ENCODE measurements around the gene TCEAL3.
"Not testable (repeated sequence)": the region's sequence is repeated elsewhere in the genome, so short reads cannot be mapped to it uniquely, and the experiment has no call there.

The TCEAL3 gene

GRCh38 chrX:103658681-103659433 is 51.1 kb downstream of the TCEAL3 start:
- H3K27me3 ChIP-seq (ENCODE audit: insufficient read depth, low read depth): no peaks in the 10 kb centered on the region
- H3K36me3 ChIP-seq (ENCODE audit: insufficient read depth): no peaks in the 10 kb centered on the region
- no peak overlapping the region for H3K9ac ChIP-seq
- no peak overlapping the region for H3K4me3 ChIP-seq (IDR thresholded peaks at IDR 0.05; ENCODE audit: insufficient read depth, low read depth, low read length)
- no peak overlapping the region for H2AFZ ChIP-seq (ENCODE audit: low read depth)
- TF ChIP-seq CTCF (conservative IDR thresholded peaks at IDR 0.05; ENCODE audit: low read depth, low read length): no peak
- H4K20me1 ChIP-seq (ENCODE audit: insufficient read depth): no peaks in the 10 kb centered on the region
- H3K27ac ChIP-seq: no peak overlapping the region
- H3K4me2 ChIP-seq: no peak overlapping the region
- H3K4me1 ChIP-seq (ENCODE audit: low read depth, poor library complexity, severe bottlenecking): no peaks in the 10 kb centered on the region
- H3K79me2 ChIP-seq (ENCODE audit: insufficient read depth, low read depth): no peaks in the 10 kb centered on the region

GRCh38 chrX:103659460-103659859 is 51.7 kb downstream of the TCEAL3 start:
- H3K4me3 ChIP-seq (IDR thresholded peaks at IDR 0.05; ENCODE audit: insufficient read depth, low read depth, low read length); H3K36me3 ChIP-seq (ENCODE audit: insufficient read depth); H3K27me3 ChIP-seq (ENCODE audit: insufficient read depth, low read depth); H3K4me2 ChIP-seq; H4K20me1 ChIP-seq (ENCODE audit: insufficient read depth); H2AFZ ChIP-seq (ENCODE audit: low read depth); H3K79me2 ChIP-seq (ENCODE audit: insufficient read depth, low read depth); H3K9ac ChIP-seq; H3K4me1 ChIP-seq (ENCODE audit: low read depth, poor library complexity, severe bottlenecking); H3K27ac ChIP-seq: not testable (repeated sequence)
